IPS DF 4.7 (cell line): ENCODE results near the gene CTXN1.
A peak's percentile ranks its signal among the peaks of the same experiment; 100 is the strongest.
"Not testable (repeated sequence)": the region's sequence is repeated elsewhere in the genome, so short reads cannot be mapped to it uniquely, and the experiment has no call there.

Experiments
- DNase-seq: peaks from one replicate; pipeline ENCODE4 v3.0.0-alpha.2; 2013; ENCODE audit warnings: low spot score; ENCODE audit errors: extremely low read depth

The CTXN1 gene

GRCh38 chr19:7926021-7926726 is at the start of gene CTXN1:
Gene CTXN1 (minus strand): TSS chr19:7926135. CDS start chr19:7925538, 597 bp downstream.
- DNase-seq = no peak

GRCh38 chr19:7975037-7975436 is 49.1 kb upstream of the CTXN1 start:
- DNase-seq = no peak

- DNase-seq = no peak
Observed at GRCh38 chr19:7973883-7974282, 47.9 kb upstream of the CTXN1 start.

GRCh38 chr19:7971553-7972520 is 45.9 kb upstream of the CTXN1 start:
- DNase-seq = no peak

GRCh38 chr19:7970716-7971448 is 44.9 kb upstream of the CTXN1 start:
- peak; percentile 46 for DNase-seq

- no peak for DNase-seq
Observed at GRCh38 chr19:7969555-7969939, 43.6 kb upstream of the CTXN1 start.

GRCh38 chr19:7968796-7969554 is 43.0 kb upstream of the CTXN1 start:
- no peak for DNase-seq

GRCh38 chr19:7968008-7968795 is 42.3 kb upstream of the CTXN1 start:
- no peak for DNase-seq

GRCh38 chr19:7965921-7966665 is 40.2 kb upstream of the CTXN1 start:
- DNase-seq = no peak

- DNase-seq = no peak
Observed at GRCh38 chr19:7965259-7965841, 39.4 kb upstream of the CTXN1 start.

GRCh38 chr19:7963566-7963965 is 37.6 kb upstream of the CTXN1 start:
- no peak for DNase-seq

- no peak for DNase-seq
Observed at GRCh38 chr19:7962644-7963268, 36.8 kb upstream of the CTXN1 start.

- no peak for DNase-seq
Observed at GRCh38 chr19:7961920-7962626, 36.1 kb upstream of the CTXN1 start.

GRCh38 chr19:7961082-7961481 is 35.1 kb upstream of the CTXN1 start:
- DNase-seq = not testable (repeated sequence)

- no peak for DNase-seq
Observed at GRCh38 chr19:7959211-7959610, 33.3 kb upstream of the CTXN1 start.

- DNase-seq = no peak
Observed at GRCh38 chr19:7955696-7956095, 29.8 kb upstream of the CTXN1 start.

- no peak for DNase-seq
Observed at GRCh38 chr19:7953576-7953975, 27.6 kb upstream of the CTXN1 start.

GRCh38 chr19:7953060-7953459 is 27.1 kb upstream of the CTXN1 start:
- no peak for DNase-seq
